Nucleus accumbens (tissue), 56 donors: ENCODE measurements around the gene RBMS1.

ENCODE experiments used
- DNase-seq, 56 donors: peaks; one replicate each; lab custom pipeline; 2025; lab: John Stamatoyannopoulos, UW

The RBMS1 gene

GRCh38 chr2:160345071-160345764, 148.4 kb downstream of the RBMS1 start:
- no peak for DNase-seq

- DNase-seq, result no peak
Measured at GRCh38 chr2:160343404-160343803, 150.2 kb downstream of the RBMS1 start.

- no peak for DNase-seq
Measured at GRCh38 chr2:160339726-160340125, 153.9 kb downstream of the RBMS1 start.

- no peak for DNase-seq
Measured at GRCh38 chr2:160338901-160339685, 154.5 kb downstream of the RBMS1 start.

- no peak for DNase-seq
Measured at GRCh38 chr2:160337728-160338127, 155.9 kb downstream of the RBMS1 start.

DNA sequence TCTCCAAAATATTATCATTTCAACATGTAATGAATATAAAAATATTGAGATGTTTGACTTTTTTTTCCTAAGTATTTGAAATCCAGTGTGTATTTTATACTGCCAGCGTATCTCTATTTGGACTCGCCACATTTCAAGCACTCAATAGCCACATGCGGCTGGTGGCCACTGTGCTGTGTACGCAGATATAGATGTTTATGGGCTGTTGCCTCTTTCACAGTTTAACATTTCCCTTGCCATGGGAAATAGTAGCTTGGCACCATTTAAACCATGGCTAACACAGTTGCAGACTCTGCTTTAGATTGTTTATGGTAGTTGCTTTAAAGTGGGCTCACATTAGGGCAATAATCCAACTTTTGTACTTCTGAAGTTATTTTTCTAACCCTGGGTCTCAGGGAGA, 157.0 kb downstream of the RBMS1 start:
- DNase-seq, result no peak

DNA sequence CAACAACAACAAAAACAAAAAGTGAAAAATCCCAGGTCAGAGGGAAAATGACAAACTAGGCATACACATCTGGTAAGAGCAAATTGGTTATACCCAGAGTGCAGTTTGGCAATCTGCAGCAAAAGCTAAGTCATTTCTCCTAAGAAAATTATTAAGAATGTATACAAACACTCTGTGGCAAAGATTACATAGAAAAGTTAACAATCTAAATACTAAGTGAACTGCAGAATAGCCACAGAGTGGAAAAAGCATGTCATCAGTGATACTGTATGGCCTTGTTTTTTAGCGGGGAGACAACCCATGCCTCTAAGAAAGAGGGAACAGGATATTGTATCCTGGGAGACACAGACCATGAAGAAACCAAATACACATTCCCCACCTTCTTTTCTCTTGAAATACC, 157.5 kb downstream of the RBMS1 start:
- DNase-seq, result no peak

GRCh38 chr2:160335441-160335840, 158.2 kb downstream of the RBMS1 start:
- no peak for DNase-seq

- DNase-seq, result peak in 4 of 56 donors; percentile 1 to 36 (median 14)
Measured at GRCh38 chr2:160334028-160334741, 159.4 kb downstream of the RBMS1 start.

DNA sequence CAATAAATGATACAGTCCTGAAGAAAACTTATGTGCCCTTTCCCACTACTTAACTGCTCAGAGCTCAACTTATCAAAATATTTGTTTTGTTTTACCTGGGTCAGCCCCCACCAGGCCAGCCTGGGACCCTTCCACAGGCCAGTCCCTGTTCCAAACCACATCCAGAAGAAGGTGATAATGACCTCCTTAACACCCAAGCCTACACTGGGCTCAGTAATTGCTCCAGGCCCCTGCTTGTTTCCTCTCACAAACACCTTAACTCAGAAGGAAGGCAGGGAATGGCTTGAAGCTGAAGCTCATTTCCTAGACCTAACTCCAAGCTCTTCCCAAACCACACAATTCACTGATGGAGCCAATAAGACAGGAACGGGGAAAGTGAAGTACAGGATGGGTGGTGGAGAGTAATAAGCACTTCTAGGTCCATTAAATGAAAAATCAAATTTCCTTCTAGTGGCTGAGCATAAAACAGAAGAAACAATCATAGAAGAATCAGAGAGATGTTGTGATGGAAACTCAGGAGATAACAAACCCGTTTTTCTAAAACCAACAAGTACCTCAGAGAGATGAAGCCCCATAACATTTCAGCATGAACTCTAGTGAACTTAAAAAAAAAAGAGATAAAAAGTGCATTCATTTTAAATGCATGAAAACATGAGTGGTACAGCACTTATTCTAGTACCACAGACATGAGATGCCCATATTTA, 160.1 kb downstream of the RBMS1 start:
- no peak for DNase-seq

- DNase-seq, result peak in 1 of 56 donors; percentile 5
Measured at GRCh38 chr2:160332318-160332717, 161.3 kb downstream of the RBMS1 start.

DNA sequence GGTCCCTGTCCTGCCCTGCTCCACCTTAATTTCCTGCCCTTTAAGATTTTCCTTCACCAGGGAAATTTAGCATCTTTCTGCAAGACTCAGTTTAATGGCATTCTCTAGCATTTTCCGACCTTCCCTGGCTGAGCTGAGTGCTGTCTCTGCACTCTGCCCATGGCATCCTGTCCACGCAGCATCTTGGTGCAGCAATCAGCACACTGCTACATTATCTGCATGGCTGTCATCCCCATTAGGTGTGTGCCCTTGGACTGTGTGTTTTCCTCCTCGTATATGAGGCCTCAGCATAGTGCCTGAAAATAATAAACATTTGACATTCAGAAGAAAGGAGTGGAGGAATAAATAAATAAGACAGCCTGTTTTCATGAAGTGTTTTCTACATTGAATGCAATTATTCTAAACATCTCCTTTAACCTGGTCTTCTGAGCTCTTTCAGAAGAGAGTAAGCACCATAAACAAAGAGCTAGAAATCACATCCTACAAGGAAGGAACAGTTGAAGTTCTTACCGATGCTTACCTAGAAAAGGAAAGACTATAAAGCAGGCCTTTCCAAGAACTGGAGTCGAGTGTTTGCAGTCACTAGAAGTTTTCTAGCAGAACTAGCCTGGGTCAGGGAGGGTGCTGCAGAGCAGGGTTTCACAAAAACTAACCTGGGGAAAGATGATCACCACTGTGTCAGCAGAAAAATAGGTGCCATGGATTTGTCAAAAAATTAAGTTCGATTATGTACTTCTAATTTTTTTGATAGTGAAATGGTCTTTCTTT, 162.2 kb downstream of the RBMS1 start:
- DNase-seq, result no peak

DNA sequence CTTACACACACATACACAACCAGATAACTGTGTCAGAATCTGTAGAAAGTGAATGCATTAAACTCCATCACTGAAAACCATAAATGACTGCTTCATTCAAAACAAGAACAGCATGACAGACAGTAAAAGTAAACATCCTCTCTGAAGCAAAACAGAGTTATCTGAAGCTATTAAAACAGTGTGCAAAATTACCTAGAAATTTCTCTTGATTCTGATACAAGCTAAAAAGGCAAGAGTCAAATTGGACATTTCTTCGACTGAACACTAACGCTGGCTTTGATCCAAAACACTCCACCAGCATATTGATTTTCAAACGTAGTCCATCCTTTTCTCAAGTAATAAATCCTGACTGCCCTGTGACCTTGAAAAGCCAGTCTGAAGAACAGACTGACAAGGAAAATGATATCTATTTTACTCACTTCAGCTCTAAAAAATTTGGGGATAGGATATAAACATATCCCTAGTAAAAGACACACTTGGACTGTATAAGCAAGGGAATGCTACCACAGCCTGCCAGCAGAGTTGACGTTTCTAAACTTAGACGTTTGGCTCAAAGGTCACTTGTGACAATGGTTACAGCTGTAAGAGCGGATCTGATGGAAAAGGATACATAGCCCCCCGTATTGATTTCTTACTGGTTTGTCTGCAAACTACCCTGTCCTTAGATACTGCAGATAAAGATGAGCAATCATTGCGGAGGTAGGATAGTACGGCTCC, 164.6 kb downstream of the RBMS1 start:
- DNase-seq, result no peak

DNA sequence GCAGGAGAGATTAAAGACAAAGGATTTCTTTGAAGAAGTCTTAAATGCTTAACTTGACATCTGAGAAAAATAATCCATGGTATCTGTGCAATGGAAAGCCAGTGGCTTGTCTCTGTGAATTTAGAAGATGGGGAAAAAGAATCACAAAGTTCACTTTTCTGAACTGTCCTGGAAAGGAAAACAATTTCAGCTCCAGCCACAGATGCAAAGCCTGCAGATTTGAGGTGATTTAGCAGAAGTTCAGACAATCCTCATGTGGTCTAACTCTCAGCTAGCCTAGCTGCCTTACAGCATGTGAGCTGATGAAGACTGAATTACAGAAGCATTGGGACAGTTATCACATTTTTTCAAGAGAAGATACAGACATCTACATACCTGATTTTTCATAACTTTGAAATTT, 166.8 kb downstream of the RBMS1 start:
- no peak for DNase-seq

DNA sequence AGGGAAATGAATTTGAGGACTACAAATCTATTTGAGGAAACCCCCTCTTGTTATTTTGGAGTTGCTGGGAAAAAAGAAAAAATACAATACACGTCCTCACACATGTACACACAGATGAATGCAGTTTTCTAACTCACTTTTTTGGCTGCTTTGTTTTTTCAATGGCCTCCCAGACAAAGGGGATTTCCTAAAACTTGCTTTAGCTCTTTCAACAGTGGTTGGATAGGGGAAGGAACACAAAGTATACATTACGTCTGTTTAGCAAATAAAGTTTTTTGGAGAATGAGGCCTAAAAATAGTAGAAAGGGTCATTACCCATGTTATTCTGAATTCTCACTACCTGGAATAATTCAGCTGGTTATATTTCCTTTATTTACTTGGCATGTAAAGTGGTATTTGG, 168.2 kb downstream of the RBMS1 start:
- DNase-seq, result no peak

GRCh38 chr2:160324917-160325316, 168.7 kb downstream of the RBMS1 start:
- DNase-seq, result no peak

- DNase-seq, result peak in 3 of 56 donors; percentile 2 to 18 (median 18)
Measured at GRCh38 chr2:160324161-160324800, 169.3 kb downstream of the RBMS1 start.

DNA sequence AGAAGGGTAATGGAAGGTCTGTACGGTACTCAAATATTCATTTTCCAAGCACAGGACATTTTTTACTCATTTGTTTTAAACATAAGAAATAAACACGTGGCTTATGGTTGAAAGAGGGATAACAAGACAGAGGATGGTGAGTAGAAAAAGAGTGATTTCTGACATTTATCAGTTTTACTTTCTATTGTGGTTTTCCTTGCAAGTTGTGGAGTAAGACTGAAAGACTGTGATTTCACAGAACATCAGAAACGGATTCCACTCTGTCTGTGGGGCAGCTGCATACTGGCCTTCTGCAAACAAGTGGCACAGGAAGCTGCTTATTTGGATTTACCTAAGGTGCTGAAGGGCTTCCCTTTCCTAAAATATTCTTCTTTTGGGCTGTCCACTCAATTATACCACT, 171.3 kb downstream of the RBMS1 start:
- DNase-seq, result no peak

- DNase-seq, result no peak
Measured at GRCh38 chr2:160321006-160321405, 172.6 kb downstream of the RBMS1 start.
